ENCODE data around the gene SLC24A1. TPM values are rescaled to one million over a fixed set of nuclear protein-coding genes. Genes with fewer than 3 reads are reported as not detected.

The SLC24A1 gene
- total and polyA plus RNA-seq, 10 of the 15 experiments (the other 5 are each of a cell fraction or from before 2014, with no cell fraction given): 1.4 to 5.8 (median 3.3) TPM

DNA sequence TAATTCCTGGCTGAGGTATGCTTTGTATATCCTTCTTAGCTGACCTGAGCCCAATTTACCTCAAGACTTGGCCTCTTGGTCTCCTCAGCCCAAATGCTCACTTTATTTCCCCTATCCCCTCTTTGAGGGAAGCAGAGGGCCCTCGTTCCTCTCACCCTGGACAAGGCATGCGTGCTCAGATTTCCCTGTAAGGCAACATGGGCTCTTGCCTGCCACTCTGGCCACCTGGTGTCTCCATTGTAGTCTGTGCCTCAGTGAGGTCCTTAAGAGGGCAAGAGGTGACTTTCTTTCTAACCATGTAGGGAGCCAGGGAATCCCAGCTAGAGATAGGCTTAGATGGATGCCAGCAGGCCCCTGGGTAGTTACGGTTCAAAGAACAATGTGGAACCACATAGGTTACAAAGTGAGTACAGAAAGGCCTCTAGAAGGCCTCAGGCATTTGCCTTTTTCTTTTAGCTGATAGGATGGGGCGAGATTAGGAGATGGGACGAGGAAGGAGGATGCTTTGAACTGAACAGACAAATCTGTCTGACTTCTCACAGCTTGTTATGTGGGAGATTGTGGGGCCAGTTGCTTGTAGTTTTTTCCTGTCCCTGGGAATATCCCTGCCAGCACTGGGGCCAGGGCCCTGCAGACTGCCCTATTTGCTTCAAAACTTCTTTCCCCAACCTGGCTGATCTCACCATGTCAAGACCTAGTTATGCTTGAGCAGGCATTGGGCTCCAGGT is 9.7 kb upstream of the SLC24A1 start (continued):
- no peak for TF ChIP-seq MTA3 (IDR thresholded peaks at IDR 0.05; ENCODE audit: borderline replicate concordance, low read length)
- TF ChIP-seq ZNF24 (IDR thresholded peaks at IDR 0.05): no peak

DNA sequence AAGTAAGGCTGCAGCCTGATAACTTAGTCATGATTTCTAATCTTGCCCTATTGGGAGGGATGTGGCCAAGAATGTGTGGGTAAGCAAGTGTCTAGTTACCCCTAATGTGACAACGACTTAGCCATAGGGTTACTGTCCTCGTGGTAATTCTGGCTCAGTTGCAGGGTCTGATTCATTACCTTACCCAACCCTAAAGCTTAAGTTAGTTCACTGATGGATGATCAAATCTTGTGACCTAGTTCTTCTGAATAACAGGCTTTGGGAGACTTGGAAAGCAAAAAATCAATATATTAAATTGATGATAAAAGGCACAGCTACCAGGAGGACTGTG is 9.2 kb upstream of the SLC24A1 start:
- H3K9ac ChIP-seq (ENCODE audit: control insufficient read depth, insufficient read depth, low read length): no peak overlapping the region

More for the DNA sequence above, 9.2 kb upstream of the SLC24A1 start:
- TF ChIP-seq CREB1 (IDR thresholded peaks at IDR 0.05; ENCODE audit: low read depth) (no peak), EZH2 (IDR thresholded peaks at IDR 0.05; ENCODE audit: borderline replicate concordance, control insufficient read depth, low read depth, low read length) (no peak)
- TF ChIP-seq, protein P1, sequence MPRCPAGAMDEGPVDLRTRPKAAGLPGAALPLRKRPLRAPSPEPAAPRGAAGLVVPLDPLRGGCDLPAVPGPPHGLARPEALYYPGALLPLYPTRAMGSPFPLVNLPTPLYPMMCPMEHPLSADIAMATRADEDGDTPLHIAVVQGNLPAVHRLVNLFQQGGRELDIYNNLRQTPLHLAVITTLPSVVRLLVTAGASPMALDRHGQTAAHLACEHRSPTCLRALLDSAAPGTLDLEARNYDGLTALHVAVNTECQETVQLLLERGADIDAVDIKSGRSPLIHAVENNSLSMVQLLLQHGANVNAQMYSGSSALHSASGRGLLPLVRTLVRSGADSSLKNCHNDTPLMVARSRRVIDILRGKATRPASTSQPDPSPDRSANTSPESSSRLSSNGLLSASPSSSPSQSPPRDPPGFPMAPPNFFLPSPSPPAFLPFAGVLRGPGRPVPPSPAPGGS (IDR thresholded peaks at IDR 0.05; ENCODE audit: borderline replicate concordance, insufficient read depth, low read depth, low read length, poor library complexity, severe bottlenecking): peak; percentile 67
- ATAC-seq (no peak), FAIRE-seq (no peak), DNase-seq (ENCODE audit: low read depth, low spot score) (no peak)
- ChIA-PET CTCF (interaction anchor here (0.7 to 4.5 kb wide), 8 partner anchors 9 to 250 kb away, joined by 3 to 28 read pairs (median 6); partner anchors contain the start of gene SLC24A1), RAD21 (ENCODE audit: unreplicated experiment) (interaction anchor here (1.0 kb wide), 1 partner anchor 19 kb away, joined by 3 read pairs; no protein-coding TSS in a partner anchor), POLR2A (interaction anchor here (2.8 kb wide), 1 partner anchor 257 kb away, joined by 10 read pairs; the partner anchor contains the start of gene RAB11A), SMC1A (ENCODE audit: uncharacterized antibody, unreplicated experiment) (interaction anchor here (1.1 to 3.5 kb wide), 5 partner anchors 9 to 224 kb away, joined by 4 to 11 read pairs (median 7); partner anchors contain the start of gene SLC24A1)
- Histone ChIP-seq H2AFZ (ENCODE audit: control insufficient read depth, low read depth, low read length) (no peak overlapping the region), H3K27me3 (replicated peaks in 1 of 2; ENCODE audit: control insufficient read depth in 2 of 2, insufficient read depth in 2 of 2, low read length in 1 of 2) (no peaks in the 10 kb centered on the region), H3K9me3 (replicated peaks; ENCODE audit: control insufficient read depth, insufficient read depth, low read length) (no peaks in the 10 kb centered on the region), H3K4me3 (no peak overlapping the region), H3K4me1 (ENCODE audit: control insufficient read depth, insufficient read depth, low read length) (peaks cover 7% of the 10 kb centered on the region), H3K36me3 (ENCODE audit: control insufficient read depth in 2 of 2, insufficient read depth in 2 of 2, low read length in 1 of 2) (no peaks in the 10 kb centered on the region), H3K27ac (ENCODE audit: control insufficient read depth, insufficient read depth) (no peak overlapping the region), H4K20me1 (ENCODE audit: control insufficient read depth, insufficient read depth) (no peaks in the 10 kb centered on the region), H3K4me2 (ENCODE audit: control insufficient read depth, insufficient read depth) (peak overlapping the region; percentile 84; the same call in 1 of the 2 replicates), H3K79me2 (ENCODE audit: control insufficient read depth, insufficient read depth, low read length) (peaks cover 33% of the 10 kb centered on the region)
- in situ Hi-C loops (cut with MboI): no loop called here
- intact Hi-C loops (cut with micrococcal nuclease; ENCODE audit: unreplicated experiment): no loop called here
- WGBS (ENCODE audit: insufficient coverage, insufficient replicate concordance, low lambda C conversion rate, missing lambda C conversion rate): 0% methylated on average over 2 of the region's 2 CpGs
- BruUV-seq (replicated peaks): no TSS peak
